SU-DHL-6 (cell line): ENCODE data around the gene TDRD6.

Experiments used
- H2AFZ ChIP-seq: fragments of 200-600 bp; sonication (generic); 2 replicates; pipeline ENCODE4 v1.6.1; 2014; ENCODE audit warnings: low read depth, mild to moderate bottlenecking, moderate library complexity, mixed read lengths, antibody characterized with exemption, low read length; ENCODE audit not compliant: severe bottlenecking
- H3F3A ChIP-seq: fragments of 200-600 bp; shearing (Covaris generic); 2 replicates; pipeline ENCODE4 v1.6.0; 2016; ENCODE audit warnings: antibody characterized with exemption, mild to moderate bottlenecking; ENCODE audit not compliant: insufficient read depth
- H3K27ac ChIP-seq: fragments of 200-600 bp; sonication (generic); 2 replicates; pipeline ENCODE4 v1.5.1; 2016; ENCODE audit warnings: low read depth, mild to moderate bottlenecking, low read length, moderate library complexity, mixed read lengths
- H3K27me3 ChIP-seq: fragments of 200-600 bp; sonication (generic), shearing (Covaris generic); 2 replicates; pipeline ENCODE4 v1.6.0; 2014; ENCODE audit warnings: mild to moderate bottlenecking, low read length
- H3K36me3 ChIP-seq: fragments of 200-600 bp; sonication (generic); 2 replicates; pipeline ENCODE4 v1.6.1; 2014; ENCODE audit warnings: mild to moderate bottlenecking, low read length, mixed read lengths
- H3K4me2 ChIP-seq: fragments of 300-600, 200-600 bp; shearing (Covaris generic), sonication (generic); 2 replicates; pipeline ENCODE4 v1.6.0; 2014; ENCODE audit warnings: low read length, low read depth, mild to moderate bottlenecking; ENCODE audit not compliant: poor library complexity, severe bottlenecking
- H3K4me3 ChIP-seq: fragments of 200-600 bp; sonication (generic); 2 replicates; pipeline ENCODE4 v1.5.1; 2014; ENCODE audit warnings: antibody characterized with exemption, low read length, mild to moderate bottlenecking, mixed read lengths; ENCODE audit not compliant: insufficient read depth, poor library complexity, severe bottlenecking
- H3K79me2 ChIP-seq: fragments of 200-600 bp; sonication (generic); 2 replicates; pipeline ENCODE4 v1.6.1; 2014; ENCODE audit warnings: mild to moderate bottlenecking, low read length, moderate library complexity; ENCODE audit not compliant: insufficient read depth
- H3K9ac ChIP-seq: fragments of 200-600 bp; sonication (generic); 2 replicates; pipeline ENCODE4 v1.7.0; 2014; ENCODE audit warnings: mild to moderate bottlenecking, low read length
- H3K9me2 ChIP-seq: fragments of 200-600 bp; sonication (generic); replicated peaks from 2 replicates; pipeline ENCODE4 v1.6.1; 2014; ENCODE audit warnings: low read length; ENCODE audit not compliant: insufficient read depth
- H3K9me3 ChIP-seq: fragments of 200-600 bp; sonication (generic); 2 replicates; pipeline ENCODE4 v1.6.1; 2014; ENCODE audit warnings: low read length, mixed read lengths; ENCODE audit not compliant: insufficient read depth
- H4K20me1 ChIP-seq: fragments of 200-600 bp; sonication (generic); 2 replicates; pipeline ENCODE4 v1.6.1; 2014; ENCODE audit warnings: low read depth, mild to moderate bottlenecking, antibody characterized with exemption, low read length, moderate library complexity, mixed read lengths
- CTCF ChIP-seq: fragments of 200-600 bp; sonication (generic); IDR thresholded peaks from one replicate; pipeline ENCODE4 v1.5.1; 2017; ENCODE audit warnings: antibody characterized with exemption, mild to moderate bottlenecking, low read length, moderate library complexity; ENCODE audit not compliant: insufficient read depth, poor library complexity, severe bottlenecking
- EZH2phosphoT487 ChIP-seq: fragments of 200-600 bp; sonication (generic), shearing (Covaris generic); conservative IDR thresholded peaks from 2 replicates; pipeline ENCODE4 v1.6.1; 2018; ENCODE audit warnings: mild to moderate bottlenecking, antibody characterized with exemption, low read length, moderate library complexity, mixed read lengths

The TDRD6 gene

DNA sequence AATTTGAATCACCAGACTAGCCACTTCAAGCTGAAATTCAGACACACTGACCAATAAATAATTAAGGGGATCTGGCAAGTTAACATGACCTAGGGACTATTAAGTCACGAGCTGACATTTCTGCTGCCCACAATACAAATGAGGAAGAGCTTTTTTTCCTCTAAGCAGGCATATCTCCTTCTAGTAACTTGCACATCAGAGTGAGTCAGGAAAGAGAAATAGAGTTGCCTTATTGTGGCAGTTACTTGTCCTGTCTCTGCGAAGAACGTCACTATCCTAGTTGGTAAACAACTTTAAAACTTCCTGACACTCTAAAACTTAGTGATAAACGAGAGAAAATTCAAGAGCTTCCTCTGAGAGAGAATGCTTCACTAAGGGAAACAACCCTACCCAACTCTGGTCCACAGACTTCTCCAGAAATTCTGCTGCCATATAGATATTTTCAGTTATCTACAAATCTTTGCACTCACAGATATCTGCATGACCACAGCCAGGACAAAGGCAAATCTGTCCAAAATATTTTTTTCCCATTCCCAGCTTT lies 43.3 kb downstream of the TDRD6 start:
- Histone ChIP-seq H3K27ac (no peak overlapping the region), H3K9me2 (no peaks in the 10 kb centered on the region), H3K79me2 (no peaks in the 10 kb centered on the region), H3K9me3 (no peaks in the 10 kb centered on the region), H3K4me2 (no peak overlapping the region), H4K20me1 (no peaks in the 10 kb centered on the region), H3K27me3 (no peaks in the 10 kb centered on the region), H2AFZ (no peak overlapping the region), H3K9ac (no peak overlapping the region), H3K36me3 (no peaks in the 10 kb centered on the region), H3K4me3 (no peak overlapping the region), H3F3A (no peaks in the 10 kb centered on the region)
- no peak for TF ChIP-seq EZH2phosphoT487
- TF ChIP-seq CTCF, result no peak

DNA sequence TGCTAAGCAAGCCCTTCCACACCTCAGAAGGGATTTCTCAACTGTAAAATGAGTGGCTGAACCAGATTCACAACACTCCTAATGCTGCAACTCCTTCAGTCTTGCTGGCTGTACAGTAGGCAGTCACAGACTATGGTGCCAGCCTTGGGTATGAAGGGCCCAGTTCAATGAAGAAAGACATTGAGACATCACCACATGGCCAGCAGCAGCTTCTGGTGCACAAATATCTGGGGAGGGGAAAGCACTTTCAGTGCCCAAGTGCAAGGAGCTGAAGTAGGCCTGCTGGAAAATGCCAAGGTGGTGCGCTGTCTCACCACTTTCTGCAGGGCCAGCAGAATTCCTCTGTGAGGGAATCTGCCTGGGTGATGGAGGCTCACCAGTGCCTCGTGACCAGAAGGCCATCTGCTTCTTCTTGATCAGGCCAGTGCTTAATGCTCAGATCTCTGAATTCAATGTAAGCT lies 45.7 kb downstream of the TDRD6 start:
- H3K36me3 ChIP-seq, result no peaks in the 10 kb centered on the region
- no peaks in the 10 kb centered on the region for H3K9me3 ChIP-seq
- no peak overlapping the region for H3K4me3 ChIP-seq
- no peaks in the 10 kb centered on the region for H3K79me2 ChIP-seq
- H3K27ac ChIP-seq, result no peak overlapping the region
- no peaks in the 10 kb centered on the region for H4K20me1 ChIP-seq
- H3K27me3 ChIP-seq, result no peaks in the 10 kb centered on the region
- H3F3A ChIP-seq, result no peaks in the 10 kb centered on the region
- no peaks in the 10 kb centered on the region for H3K9me2 ChIP-seq
- H3K9ac ChIP-seq, result no peak overlapping the region
- no peak overlapping the region for H3K4me2 ChIP-seq
- H2AFZ ChIP-seq, result no peak overlapping the region
- TF ChIP-seq EZH2phosphoT487 (no peak), CTCF (no peak)

DNA sequence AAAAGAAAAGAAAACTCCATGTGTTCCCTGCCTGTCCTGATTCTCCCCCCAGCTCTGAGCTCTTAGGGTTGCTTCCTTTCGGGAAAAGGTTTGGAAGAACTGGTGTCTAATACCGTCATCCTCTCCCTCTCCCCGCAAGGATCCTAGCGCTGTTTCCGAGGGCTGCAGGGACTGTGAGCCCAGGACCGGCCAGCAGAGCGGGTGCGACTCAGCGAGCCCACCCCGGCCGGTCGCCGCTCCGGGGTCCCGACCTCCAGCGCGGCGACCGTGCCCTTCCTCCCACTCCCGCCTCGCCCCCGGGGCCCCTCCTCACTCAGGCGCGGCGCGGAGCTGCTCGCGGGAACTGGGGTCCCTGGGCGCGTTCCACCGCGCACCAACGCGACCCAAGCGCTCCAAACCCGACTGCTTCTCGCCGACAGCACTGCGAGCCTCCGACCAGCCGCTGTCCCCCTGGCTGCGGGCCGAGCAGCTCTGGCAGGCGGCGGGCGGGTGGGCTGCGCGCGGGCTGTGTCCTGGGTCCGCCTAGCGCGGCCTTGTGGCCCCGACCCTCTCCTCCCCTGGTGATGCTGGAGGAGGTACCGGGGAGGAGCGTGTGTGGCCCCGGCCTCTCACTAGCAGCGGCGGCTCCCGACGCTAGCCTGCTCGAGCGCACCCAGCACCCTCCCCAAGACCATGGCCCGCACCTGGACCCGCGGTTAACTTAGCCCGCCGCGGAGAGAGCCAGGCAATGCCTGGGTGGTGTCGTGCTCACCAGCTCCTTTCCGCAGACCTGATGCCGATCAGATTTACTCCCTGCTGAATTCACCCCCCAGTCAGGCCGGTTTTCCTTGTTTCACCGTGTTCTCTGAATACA lies 47.4 kb downstream of the TDRD6 start, which contains the start of gene PLA2G7:
PLA2G7 (minus strand) TSS at position 509 of the 853 bp plus-strand sequence. CDS start 12,484 bp downstream, outside the sequence.
- Histone ChIP-seq H3K9ac (0 out of 2 replicates have a peak within 1 kb of the TSS, but pooled peaks have one; percentile 7), H3K4me3 (peak within 1 kb of the TSS; percentile 23)

More for the DNA sequence above, 47.4 kb downstream of the TDRD6 start, which contains the start of gene PLA2G7:
- no peaks in the 10 kb centered on the region for H3K9me3 ChIP-seq
- peak within 1 kb of the TSS; percentile 41 for H3K4me2 ChIP-seq
- no peaks in the 10 kb centered on the region for H3K36me3 ChIP-seq
- H3F3A ChIP-seq, result no peaks in the 10 kb centered on the region
- TF ChIP-seq EZH2phosphoT487 (0 out of 2 replicates have a peak, but pooled peaks have one; percentile 80), CTCF (no peak)
- no peaks in the 10 kb centered on the region for H3K79me2 ChIP-seq
- no peaks in the 10 kb centered on the region for H3K27me3 ChIP-seq
- H4K20me1 ChIP-seq, result no peaks in the 10 kb centered on the region
- no peak within 1 kb of the TSS for H3K27ac ChIP-seq
- H3K9me2 ChIP-seq, result no peaks in the 10 kb centered on the region
- peak within 1 kb of the TSS; percentile 35 for H2AFZ ChIP-seq
